Activated CD4-positive, alpha-beta T cell treated with anti-CD3 and anti-CD28 coated beads, Interleukin-2, amount 10 ng/mL, durations not matched to agents 7 days and 5 days (primary cell): ENCODE results near the gene FAM222A. TPM values are rescaled to one million over a fixed set of nuclear protein-coding genes. Genes with fewer than 3 reads are reported as not detected.

Experiments
- CTCF ChIA-PET: fragments of 350-600 bp; sonication (Branson Sonifier 250); formaldehyde crosslinking; loops from one replicate; lab custom pipeline; 2021; ENCODE audit warnings: antibody characterized with exemption; lab: Charles Lee
- POLR2A ChIA-PET: fragments of 350-600 bp; sonication (Branson Sonifier 250); formaldehyde crosslinking; loops from one replicate; lab custom pipeline; 2021; ENCODE audit warnings: antibody characterized with exemption; lab: Charles Lee
- DNase-seq: peaks from one replicate; pipeline ENCODE4 v3.0.0-alpha.2; 2020
- H3K27ac Mint-ChIP-seq: one replicate; pipeline ENCODE4 v1.8.0; 2021; ENCODE audit warnings: mild to moderate bottlenecking, moderate library complexity, mixed read lengths
- H3K27me3 Mint-ChIP-seq: one replicate; pipeline ENCODE4 v1.8.0; 2021; ENCODE audit warnings: mixed read lengths
- H3K36me3 Mint-ChIP-seq: one replicate; pipeline ENCODE4 v1.8.0; 2021; ENCODE audit warnings: low read depth, mixed read lengths
- H3K4me1 Mint-ChIP-seq: one replicate; pipeline ENCODE4 v1.8.0; 2021; ENCODE audit warnings: mixed read lengths
- H3K4me3 Mint-ChIP-seq: one replicate; pipeline ENCODE4 v1.8.0; 2021; ENCODE audit warnings: mild to moderate bottlenecking, moderate library complexity, mixed read lengths
- H3K9me3 Mint-ChIP-seq: one replicate; pipeline ENCODE4 v1.8.0; 2021; ENCODE audit warnings: mixed read lengths
- total RNA-seq, 2 experiments: library from RNA; stranded (reverse); gene quantifications; one replicate each; pipeline ENCODE4 v1.2.3, GENCODE V29; 2021

Gene FAM222A
- total RNA-seq, 2 experiments from 2014 or later, result 0.52 to 0.73 TPM

DNA sequence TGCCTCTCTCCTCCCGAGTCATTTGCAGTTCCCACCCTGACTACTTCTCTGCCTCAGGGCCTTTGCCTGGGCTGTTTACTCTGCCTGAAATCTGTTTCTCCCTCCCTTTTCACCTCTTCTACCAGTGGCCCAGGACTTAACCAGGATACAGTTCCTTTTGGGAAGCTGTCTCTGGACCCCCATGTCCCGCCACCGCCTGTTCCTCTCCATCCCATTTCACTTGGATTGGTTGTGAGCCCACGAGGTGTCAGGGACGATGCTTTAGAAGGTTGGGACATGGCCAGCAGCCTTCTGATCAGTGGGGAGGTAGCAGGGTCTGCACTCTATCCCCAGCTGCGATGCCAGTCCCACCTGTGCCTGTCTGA, 51.8 kb downstream of the FAM222A start:
- ChIA-PET POLR2A (no interaction called here), CTCF (interaction anchor here (1.3 kb wide), 1 partner anchor 171 kb away, joined by 5 read pairs; no protein-coding TSS in a partner anchor)
- H3K27me3 Mint-ChIP-seq, result no peaks in the 10 kb centered on the region
- no peak for DNase-seq
- H3K9me3 Mint-ChIP-seq, result peaks cover 6% of the 10 kb centered on the region
- H3K4me3 Mint-ChIP-seq, result no peak overlapping the region
- peak overlapping the region; percentile 52 for H3K27ac Mint-ChIP-seq
- H3K36me3 Mint-ChIP-seq, result no peaks in the 10 kb centered on the region
- peaks cover 3% of the 10 kb centered on the region for H3K4me1 Mint-ChIP-seq

DNA sequence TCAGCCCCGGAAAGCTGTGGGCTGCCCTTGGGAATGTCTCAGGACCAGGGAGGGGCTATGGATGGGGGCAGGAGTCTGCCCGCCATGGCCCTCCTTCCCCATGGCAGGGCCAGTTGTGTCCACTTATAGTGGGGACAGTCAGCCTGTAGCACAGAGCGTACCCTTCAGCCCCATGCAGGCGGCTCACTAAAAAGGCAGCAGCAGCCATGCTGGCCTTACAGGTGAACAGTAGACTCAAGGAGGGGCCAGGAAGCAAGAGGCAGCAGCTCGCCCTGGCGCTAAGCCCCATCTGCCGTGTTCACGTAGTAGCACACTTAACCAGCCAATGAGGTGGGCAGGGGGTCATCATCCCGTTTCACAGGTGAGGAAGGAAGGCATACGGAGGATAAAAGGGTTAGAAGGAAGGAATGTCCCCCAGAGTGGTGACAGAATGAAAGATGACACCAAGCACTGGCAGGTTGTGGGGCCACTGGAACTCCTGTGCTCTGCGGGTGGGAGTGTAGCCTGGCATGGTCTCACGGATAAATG, 52.7 kb downstream of the FAM222A start:
- Mint-ChIP-seq H3K36me3 (no peaks in the 10 kb centered on the region), H3K9me3 (peaks cover 6% of the 10 kb centered on the region), H3K27ac (no peak overlapping the region), H3K4me3 (no peak overlapping the region), H3K4me1 (peaks cover 3% of the 10 kb centered on the region), H3K27me3 (no peaks in the 10 kb centered on the region)
- POLR2A ChIA-PET, result no interaction called here
- DNase-seq, result no peak
- CTCF ChIA-PET, result interaction anchor here (1.3 kb wide), 1 partner anchor 172 kb away, joined by 5 read pairs; no protein-coding TSS in a partner anchor

DNA sequence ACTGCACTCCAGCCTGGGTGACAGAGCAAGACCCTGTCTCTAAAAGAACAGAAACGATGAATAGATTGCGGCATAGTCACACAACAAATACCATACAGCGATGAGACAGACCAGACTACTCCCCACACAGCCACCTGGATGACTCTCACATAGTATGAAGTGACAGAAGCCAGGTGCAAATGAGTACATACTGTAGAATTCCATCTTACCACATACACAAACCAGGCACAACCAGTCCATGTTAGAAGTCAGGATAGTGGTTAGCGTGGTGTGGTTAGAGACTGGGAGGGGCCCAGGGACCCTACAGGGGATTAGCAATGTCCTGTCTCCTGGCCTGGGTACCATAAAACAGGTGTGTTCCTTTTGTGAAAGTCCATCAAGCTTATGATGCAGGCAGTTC, 53.8 kb downstream of the FAM222A start:
- POLR2A ChIA-PET, result no interaction called here
- no peak for DNase-seq
- Mint-ChIP-seq H3K4me1 (peaks cover 3% of the 10 kb centered on the region), H3K27me3 (no peaks in the 10 kb centered on the region), H3K27ac (no peak overlapping the region), H3K4me3 (no peak overlapping the region), H3K9me3 (peaks cover 6% of the 10 kb centered on the region), H3K36me3 (no peaks in the 10 kb centered on the region)
- CTCF ChIA-PET, result no interaction called here

DNA sequence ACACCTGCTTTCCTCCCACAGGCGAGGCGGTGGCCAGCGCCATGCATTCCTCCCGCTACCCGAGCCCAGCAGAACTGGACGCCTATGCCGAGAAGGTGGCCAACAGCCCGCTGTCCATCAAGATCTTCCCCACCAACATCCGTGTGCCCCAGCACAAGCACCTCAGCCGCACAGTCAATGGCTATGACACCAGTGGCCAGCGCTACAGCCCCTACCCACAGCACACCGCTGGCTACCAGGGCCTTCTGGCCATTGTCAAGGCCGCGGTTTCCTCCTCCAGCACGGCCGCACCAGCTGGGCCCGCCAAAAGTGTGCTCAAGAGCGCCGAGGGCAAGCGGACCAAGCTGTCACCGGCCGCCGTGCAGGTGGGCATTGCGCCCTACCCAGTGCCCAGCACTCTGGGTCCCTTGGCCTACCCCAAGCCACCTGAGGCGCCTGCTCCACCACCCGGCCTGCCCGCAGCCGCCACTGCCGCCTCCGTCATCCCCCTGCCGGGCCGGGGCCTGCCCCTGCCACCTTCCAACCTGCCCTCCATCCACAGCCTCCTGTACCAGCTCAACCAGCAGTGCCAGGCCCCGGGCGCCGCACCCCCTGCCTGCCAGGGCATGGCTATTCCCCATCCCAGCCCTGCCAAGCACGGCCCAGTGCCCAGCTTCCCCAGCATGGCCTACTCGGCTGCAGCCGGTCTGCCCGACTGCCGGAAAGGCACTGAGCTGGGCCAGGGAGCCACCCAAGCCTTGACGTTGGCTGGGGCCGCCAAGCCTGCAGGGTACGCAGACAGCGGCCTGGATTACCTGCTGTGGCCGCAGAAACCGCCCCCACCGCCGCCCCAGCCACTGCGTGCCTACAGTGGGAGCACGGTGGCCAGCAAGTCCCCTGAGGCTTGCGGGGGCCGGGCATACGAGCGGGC, 54.6 kb downstream of the FAM222A start:
- no peak for DNase-seq
- H3K4me3 Mint-ChIP-seq, result no peak overlapping the region
- no peak overlapping the region for H3K27ac Mint-ChIP-seq
- H3K4me1 Mint-ChIP-seq, result peaks cover 3% of the 10 kb centered on the region
- no peaks in the 10 kb centered on the region for H3K36me3 Mint-ChIP-seq
- no peaks in the 10 kb centered on the region for H3K27me3 Mint-ChIP-seq
- H3K9me3 Mint-ChIP-seq, result peaks cover 4% of the 10 kb centered on the region
- ChIA-PET POLR2A (no interaction called here), CTCF (no interaction called here)

DNA sequence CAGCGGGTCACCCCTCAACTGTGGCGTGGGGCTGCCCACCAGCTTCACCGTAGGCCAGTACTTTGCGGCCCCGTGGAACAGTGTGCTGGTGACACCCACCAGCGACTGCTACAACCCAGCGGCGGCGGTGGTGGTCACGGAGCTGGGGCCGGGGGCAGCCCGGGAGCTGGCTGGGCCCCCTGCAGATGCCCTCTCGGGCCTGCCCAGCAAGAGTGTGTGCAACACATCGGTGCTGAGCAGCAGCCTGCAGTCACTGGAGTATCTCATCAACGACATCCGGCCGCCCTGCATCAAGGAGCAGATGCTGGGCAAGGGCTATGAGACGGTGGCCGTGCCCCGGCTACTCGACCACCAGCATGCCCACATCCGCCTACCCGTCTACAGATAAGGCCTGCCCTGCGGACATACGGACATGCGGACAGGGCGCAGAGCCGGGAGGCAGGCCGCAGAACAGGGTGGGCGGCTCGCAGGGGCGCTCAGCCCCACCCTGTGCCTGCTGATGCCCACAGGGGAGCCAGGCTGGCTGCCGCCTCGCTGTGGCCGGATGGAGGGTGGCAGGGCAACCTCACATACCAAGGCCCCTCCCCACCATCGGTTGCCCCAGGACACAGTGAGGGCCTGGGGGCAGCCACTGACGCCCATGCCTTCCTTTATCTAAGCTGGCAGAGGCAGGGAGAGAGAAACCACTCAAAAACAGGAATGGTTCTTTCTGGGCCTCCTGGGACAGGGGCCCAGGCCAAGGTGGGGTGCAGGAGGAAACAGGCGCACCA, 55.5 kb downstream of the FAM222A start:
- Mint-ChIP-seq H3K4me3 (no peak overlapping the region), H3K9me3 (no peaks in the 10 kb centered on the region), H3K27me3 (no peaks in the 10 kb centered on the region), H3K4me1 (peaks cover 4% of the 10 kb centered on the region), H3K36me3 (no peaks in the 10 kb centered on the region), H3K27ac (no peak overlapping the region)
- CTCF ChIA-PET, result no interaction called here
- POLR2A ChIA-PET, result no interaction called here
- DNase-seq, result no peak

DNA sequence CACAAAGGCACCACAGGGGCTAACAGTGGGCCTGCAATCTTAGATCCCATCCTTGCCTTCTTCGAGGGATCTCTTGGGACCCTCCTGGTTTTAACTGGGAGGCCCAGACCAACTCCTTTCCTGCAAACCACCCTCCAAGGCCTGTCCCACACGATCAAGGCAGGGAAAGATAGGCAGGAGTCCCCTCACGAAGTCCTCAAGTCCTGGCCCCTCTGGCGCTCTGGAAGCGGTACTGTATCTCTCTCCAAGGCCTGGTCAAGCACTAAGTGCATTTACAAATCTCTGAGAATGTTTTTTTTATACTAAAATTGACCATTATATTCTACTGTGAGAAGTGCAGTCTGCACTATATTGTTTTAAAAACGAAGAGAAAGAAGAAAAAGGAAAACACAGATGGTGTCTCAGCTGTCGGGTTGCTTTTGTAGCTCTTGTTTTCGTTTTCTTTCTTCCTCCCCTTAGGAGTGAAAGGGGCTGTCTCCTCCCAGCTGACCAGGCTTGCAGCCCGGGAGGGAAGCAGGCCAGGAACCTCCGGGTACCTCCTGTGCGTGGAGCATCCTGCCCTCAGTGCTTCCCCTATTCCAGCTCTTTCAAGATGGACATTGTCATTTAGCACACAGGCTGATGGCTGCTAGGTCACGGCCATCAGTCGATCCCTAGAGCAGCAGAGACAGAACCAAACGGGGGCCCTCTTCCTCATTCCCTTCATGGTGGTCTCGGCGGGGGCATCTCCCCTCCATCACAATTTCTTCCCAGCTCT, 56.7 kb downstream of the FAM222A start:
- ChIA-PET CTCF (interaction anchor here (1.3 kb wide), 1 partner anchor 342 kb away, joined by 3 read pairs; no protein-coding TSS in a partner anchor), POLR2A (no interaction called here)
- DNase-seq, result no peak
- Mint-ChIP-seq H3K4me3 (no peak overlapping the region), H3K27ac (no peak overlapping the region), H3K9me3 (no peaks in the 10 kb centered on the region), H3K27me3 (no peaks in the 10 kb centered on the region), H3K4me1 (peaks cover 4% of the 10 kb centered on the region), H3K36me3 (no peaks in the 10 kb centered on the region)

DNA sequence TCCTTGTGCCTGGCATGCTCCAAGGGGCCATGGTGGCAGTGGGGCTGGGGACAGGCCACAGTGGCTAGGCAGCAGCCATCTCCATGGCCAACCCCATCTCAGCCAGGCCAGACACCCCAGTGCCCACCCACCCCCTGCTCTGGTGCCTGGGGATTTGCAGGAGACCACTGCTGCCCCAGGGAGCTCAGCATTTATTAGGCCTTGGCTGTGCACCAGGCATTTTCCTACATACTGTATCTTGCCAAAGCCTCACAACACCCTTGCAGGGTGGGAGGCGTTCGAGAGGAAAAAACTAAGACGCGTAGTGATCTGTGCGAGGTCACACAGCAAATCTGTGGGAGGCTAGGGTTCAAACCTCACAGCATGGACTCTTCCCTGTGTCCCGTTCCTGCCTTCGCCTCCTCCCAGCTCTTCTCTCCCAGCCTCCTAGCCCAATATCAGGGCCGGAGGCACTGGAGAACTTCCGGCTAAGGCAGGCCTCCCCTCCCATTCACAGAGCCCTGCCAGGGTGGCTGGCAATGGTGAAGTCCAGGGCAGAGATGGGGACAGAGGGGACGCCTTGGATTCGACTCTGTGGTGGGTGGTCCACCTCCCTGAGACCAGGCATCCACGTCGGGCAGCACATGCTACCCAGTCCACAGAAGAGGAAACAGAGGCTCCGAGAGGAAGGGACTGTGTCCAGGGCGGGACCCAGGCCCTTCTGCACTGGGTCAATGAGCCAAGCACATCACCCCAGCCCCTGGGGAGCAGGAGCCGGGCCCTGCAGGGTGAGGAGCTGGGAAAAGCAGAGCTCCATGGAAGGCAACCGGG, 57.4 kb downstream of the FAM222A start:
- CTCF ChIA-PET, result interaction anchor here (1.3 kb wide), 1 partner anchor 343 kb away, joined by 3 read pairs; no protein-coding TSS in a partner anchor
- H3K27ac Mint-ChIP-seq, result no peak overlapping the region
- H3K27me3 Mint-ChIP-seq, result no peaks in the 10 kb centered on the region
- peaks cover 4% of the 10 kb centered on the region for H3K4me1 Mint-ChIP-seq
- DNase-seq, result no peak
- no peaks in the 10 kb centered on the region for H3K36me3 Mint-ChIP-seq
- POLR2A ChIA-PET, result no interaction called here
- H3K9me3 Mint-ChIP-seq, result no peaks in the 10 kb centered on the region
- no peak overlapping the region for H3K4me3 Mint-ChIP-seq

DNA sequence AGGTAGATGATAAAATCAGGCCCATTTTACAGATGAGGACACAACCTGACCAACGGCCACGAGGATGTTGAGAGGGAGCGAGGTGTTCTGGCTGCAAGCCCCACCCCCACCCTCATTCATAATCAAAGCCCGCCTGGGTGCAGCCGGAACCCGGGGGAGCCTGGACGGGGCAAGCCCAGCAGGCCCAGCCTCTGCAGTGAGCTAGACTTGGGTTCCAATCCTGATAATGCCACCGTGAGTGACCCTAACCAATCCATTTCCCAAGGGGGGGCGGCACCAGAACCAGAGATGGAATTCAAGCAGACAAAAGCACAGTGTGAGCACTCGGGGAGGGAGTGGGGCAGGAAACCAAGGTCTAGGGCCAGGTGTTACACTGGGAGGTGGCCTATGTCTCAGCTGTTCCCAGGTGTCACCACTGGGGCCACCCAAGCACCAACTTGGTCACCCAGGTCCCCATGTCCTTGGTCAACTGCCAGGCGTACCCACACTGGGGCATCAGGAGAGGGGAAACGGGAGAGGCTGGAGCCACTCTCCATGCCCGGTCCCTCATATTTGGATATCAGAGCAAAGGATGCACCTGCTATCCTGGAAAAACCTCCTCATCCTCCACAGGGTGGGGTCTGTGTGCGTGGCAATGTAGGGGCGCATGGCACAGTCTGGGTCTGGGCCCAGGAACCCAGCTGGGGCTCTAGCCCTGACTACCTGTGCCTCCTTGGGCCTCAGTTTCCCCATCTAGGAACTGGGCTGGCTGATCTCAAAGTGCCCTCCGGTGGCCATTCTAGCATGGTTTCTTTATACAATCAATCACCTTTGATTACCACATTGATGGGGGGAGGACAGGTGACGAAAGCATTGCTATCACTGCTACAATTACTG, 58.4 kb downstream of the FAM222A start:
- Mint-ChIP-seq H3K36me3 (no peaks in the 10 kb centered on the region), H3K4me1 (peaks cover 4% of the 10 kb centered on the region), H3K9me3 (no peaks in the 10 kb centered on the region), H3K4me3 (no peak overlapping the region), H3K27me3 (no peaks in the 10 kb centered on the region), H3K27ac (no peak overlapping the region)
- ChIA-PET POLR2A (no interaction called here), CTCF (interaction anchor here (1.0 kb wide), 1 partner anchor 251 kb away, joined by 3 read pairs; no protein-coding TSS in a partner anchor)
- no peak for DNase-seq

DNA sequence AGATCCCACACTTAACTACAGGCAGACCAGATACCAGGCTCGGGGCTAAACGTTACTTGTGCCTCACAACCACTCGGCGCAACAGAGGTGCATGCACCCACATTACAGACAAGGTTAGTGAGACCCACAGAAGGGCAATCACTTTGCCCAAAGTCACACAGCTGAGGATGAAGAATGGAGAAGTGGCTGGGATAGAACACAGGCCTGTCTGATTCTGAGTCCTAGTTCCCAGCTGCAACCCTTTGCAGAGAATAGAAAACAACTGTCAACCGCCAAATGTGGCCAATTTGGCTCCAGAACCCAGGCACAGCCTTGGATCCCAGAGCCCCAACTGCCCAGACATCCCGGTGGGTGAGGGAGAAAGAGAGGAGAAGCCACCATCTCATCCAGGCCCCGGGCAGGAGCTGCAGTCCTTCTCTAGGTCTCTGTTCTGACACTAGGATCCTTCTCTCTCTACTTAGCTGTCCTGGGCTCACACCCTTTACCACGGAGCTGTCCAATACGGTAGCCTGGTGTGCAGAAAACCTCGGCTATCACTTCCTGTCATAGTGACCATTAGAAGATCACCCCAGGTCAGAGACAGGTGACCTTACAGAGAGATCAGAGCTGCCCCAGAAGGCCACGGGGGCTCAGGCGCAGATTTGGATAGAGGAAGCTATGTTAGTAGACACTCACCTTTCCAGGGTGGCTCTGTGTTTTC, 59.1 kb downstream of the FAM222A start:
- ChIA-PET POLR2A (no interaction called here), CTCF (interaction anchor here (1.0 kb wide), 1 partner anchor 252 kb away, joined by 3 read pairs; no protein-coding TSS in a partner anchor)
- Mint-ChIP-seq H3K4me1 (peaks cover 10% of the 10 kb centered on the region), H3K27me3 (no peaks in the 10 kb centered on the region), H3K9me3 (no peaks in the 10 kb centered on the region), H3K36me3 (no peaks in the 10 kb centered on the region), H3K4me3 (no peak overlapping the region), H3K27ac (no peak overlapping the region)
- no peak for DNase-seq

DNA sequence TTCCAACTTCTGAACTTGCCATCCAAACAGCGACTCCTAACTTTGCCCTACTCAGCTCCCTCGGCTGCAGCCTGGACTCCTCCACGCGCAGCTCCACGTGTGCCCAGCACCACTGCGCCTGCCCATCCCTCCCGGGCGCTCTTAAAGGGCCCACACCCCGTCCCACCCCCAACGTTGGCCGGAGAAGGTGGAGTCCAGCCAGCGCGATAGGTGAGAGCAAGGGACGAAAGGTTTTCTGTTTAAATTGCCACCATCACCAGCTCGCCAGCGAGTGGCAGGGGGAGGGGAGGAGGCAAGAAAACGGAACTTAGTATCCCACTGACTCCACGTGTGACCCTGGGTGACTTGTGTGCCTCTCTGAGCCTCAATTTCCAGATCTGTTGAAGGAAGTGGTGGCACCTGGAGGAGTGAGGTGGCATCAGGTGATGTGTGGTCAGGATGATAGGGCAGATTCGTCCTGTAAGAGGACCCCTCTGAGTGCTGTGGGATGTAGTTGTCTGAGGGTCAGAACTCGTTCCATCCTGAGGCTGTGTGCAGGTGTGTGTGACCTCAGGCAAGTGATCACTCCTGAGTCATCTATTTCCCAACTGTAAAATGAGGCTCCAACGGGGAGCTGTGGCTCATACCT, 59.9 kb downstream of the FAM222A start:
- H3K27me3 Mint-ChIP-seq, result no peaks in the 10 kb centered on the region
- H3K4me3 Mint-ChIP-seq, result no peak overlapping the region
- CTCF ChIA-PET, result interaction anchor here (0.5 to 1.6 kb wide), 4 partner anchors 86 to 342 kb away, joined by 3 to 9 read pairs (median 4); no protein-coding TSS in a partner anchor
- H3K27ac Mint-ChIP-seq, result no peak overlapping the region
- POLR2A ChIA-PET, result no interaction called here
- DNase-seq, result no peak
- H3K9me3 Mint-ChIP-seq, result no peaks in the 10 kb centered on the region
- peaks cover 10% of the 10 kb centered on the region for H3K4me1 Mint-ChIP-seq
- no peaks in the 10 kb centered on the region for H3K36me3 Mint-ChIP-seq
